H1 (cell line): Measurements from ENCODE around the gene PPP2R2B. TPM values are rescaled to one million over a fixed set of nuclear protein-coding genes. Genes with fewer than 3 reads are reported as not detected.

Source experiments
- CTCF ChIA-PET: fragments of 300-600 bp; sonication (Branson Sonifier 250); formaldehyde crosslinking; loops from one replicate; lab custom pipeline; 2021; ENCODE audit not compliant: partially characterized antibody; lab: Charles Lee
- POLR2A ChIA-PET: fragments of 300-600 bp; sonication (Branson Sonifier 250); formaldehyde crosslinking; loops from one replicate; lab custom pipeline; 2021; ENCODE audit warnings: inconsistent platforms; ENCODE audit not compliant: partially characterized antibody; lab: Charles Lee
- DNase-seq, 2 experiments: peaks; one replicate each; pipeline versions ENCODE4 v3.0.0 to v3.0.0-alpha.2; 2010 to 2022; ENCODE audit warnings: low spot score in 2 of 2, low read depth in 1 of 2, mixed read lengths in 1 of 2
- FAIRE-seq: peaks from 2 replicates; lab custom pipeline; 2011; peaks lifted over from hg19 to GRCh38; lab: Jason Lieb, UNC
- H2AFZ ChIP-seq: 2 replicates; pipeline ENCODE4 v1.8.1; 2012; ENCODE audit warnings: low read length, inconsistent platforms
- H2AK5ac ChIP-seq: 2 replicates; pipeline ENCODE4 v1.6.1; 2013; ENCODE audit warnings: low read depth, low read length
- H2BK120ac ChIP-seq: replicated peaks from 2 replicates; pipeline ENCODE3; 2013; ENCODE audit warnings: low read depth, low read length, inconsistent platforms
- H2BK12ac ChIP-seq: 2 replicates; pipeline ENCODE4 v1.6.1; 2013; ENCODE audit warnings: low read depth, low read length
- H2BK15ac ChIP-seq: 2 replicates; pipeline ENCODE4 v1.6.1; 2013; ENCODE audit warnings: low read length
- H2BK20ac ChIP-seq: 2 replicates; pipeline ENCODE4 v1.6.1; 2013; ENCODE audit warnings: low read length
- H2BK5ac ChIP-seq: 2 replicates; pipeline ENCODE4 v1.6.1; 2013; ENCODE audit warnings: low read depth, low read length
- H3K14ac ChIP-seq: 2 replicates; pipeline ENCODE4 v1.6.1; 2013; ENCODE audit warnings: inconsistent platforms; ENCODE audit not compliant: insufficient read length
- H3K18ac ChIP-seq: 2 replicates; pipeline ENCODE4 v1.6.1; 2013; ENCODE audit warnings: low read length; ENCODE audit errors: extremely low read depth
- H3K23ac ChIP-seq: 2 replicates; pipeline ENCODE4 v1.6.1; 2013; ENCODE audit warnings: inconsistent platforms; ENCODE audit not compliant: insufficient read length
- H3K23me2 ChIP-seq: 2 replicates; pipeline ENCODE4 v1.6.1; 2013; ENCODE audit warnings: low read depth, low read length
- H3K27ac ChIP-seq: 2 replicates; pipeline ENCODE4 v1.6.1; 2011; ENCODE audit warnings: low read depth, low read length, inconsistent platforms
- H3K27me3 ChIP-seq, 4 experiments: replicated peaks in 1 of 4; 1 replicate in 1 of 4; 2 replicates in 3 of 4; pipeline versions ENCODE4 v1.6.1 to v1.8.1; 2011 to 2013; ENCODE audit warnings: low read length in 3 of 4, mild to moderate bottlenecking in 3 of 4, inconsistent platforms in 2 of 4, mixed read lengths in 2 of 4, moderate library complexity in 1 of 4; ENCODE audit not compliant: control insufficient read depth in 3 of 4, insufficient read depth in 3 of 4; ENCODE audit errors: extremely low read depth in 1 of 4
- H3K36me3 ChIP-seq, 4 experiments: 2 replicates each; pipeline versions ENCODE4 v1.6.1 to v1.8.1; 2011 to 2013; ENCODE audit warnings: mild to moderate bottlenecking in 4 of 4, low read length in 3 of 4, moderate library complexity in 2 of 4, control low read depth in 1 of 4, inconsistent platforms in 1 of 4; ENCODE audit not compliant: insufficient read depth in 4 of 4, control insufficient read depth in 2 of 4
- H3K4ac ChIP-seq: replicated peaks from 2 replicates; pipeline ENCODE3; 2013; ENCODE audit warnings: low read length, low read depth, mixed read lengths, inconsistent platforms; ENCODE audit not compliant: insufficient read length
- H3K4me1 ChIP-seq, 4 experiments: replicated peaks in 1 of 4; 1 replicate in 1 of 4; 2 replicates in 3 of 4; pipeline versions ENCODE4 v1.6.1 to v1.8.1; 2011 to 2013; ENCODE audit warnings: low read length in 3 of 4, inconsistent platforms in 2 of 4, mixed read lengths in 1 of 4; ENCODE audit not compliant: insufficient read depth in 4 of 4, control insufficient read depth in 3 of 4
- H3K4me2 ChIP-seq, 2 experiments: 2 replicates each; pipeline versions ENCODE4 v1.6.1 to v1.8.1; 2011 to 2013; ENCODE audit warnings: low read depth in 2 of 2, low read length in 2 of 2, control low read depth in 1 of 2, inconsistent platforms in 1 of 2, mild to moderate bottlenecking in 1 of 2; ENCODE audit not compliant: insufficient read depth in 1 of 2
- H3K4me3 ChIP-seq, 4 experiments: fragments of 200-600, 300-600 bp in 1 of 4; sonication (generic), shearing (Covaris generic), sonication (Bioruptor Twin) in 1 of 4; 2 replicates each; pipeline versions ENCODE4 v1.5.1 to v1.8.1; 2011 to 2016; ENCODE audit warnings: low read length in 4 of 4, low read depth in 3 of 4, control low read depth in 2 of 4, inconsistent platforms in 2 of 4, mild to moderate bottlenecking in 2 of 4, mixed read lengths in 1 of 4, moderate library complexity in 1 of 4; ENCODE audit not compliant: insufficient read depth in 2 of 4; ENCODE audit errors: extremely low read depth in 1 of 4
- H3K56ac ChIP-seq: replicated peaks from 2 replicates; pipeline ENCODE3; 2013; ENCODE audit warnings: low read depth, mild to moderate bottlenecking, mixed read lengths, low read length, inconsistent platforms; ENCODE audit not compliant: insufficient read length
- H3K79me1 ChIP-seq: 2 replicates; pipeline ENCODE4 v1.6.1; 2013; ENCODE audit warnings: low read depth, low read length, control low read depth
- H3K79me2 ChIP-seq, 2 experiments: 2 replicates each; pipeline versions ENCODE4 v1.6.1 to v1.8.1; 2012 to 2013; ENCODE audit warnings: low read length in 2 of 2, mild to moderate bottlenecking in 2 of 2, inconsistent platforms in 1 of 2; ENCODE audit not compliant: insufficient read depth in 2 of 2, control insufficient read depth in 1 of 2
- H3K9ac ChIP-seq, 4 experiments: replicated peaks in 1 of 4; 1 replicate in 1 of 4; 2 replicates in 3 of 4; pipeline versions ENCODE4 v1.6.1 to v1.8.1; 2011 to 2013; ENCODE audit warnings: low read depth in 3 of 4, low read length in 3 of 4, control low read depth in 2 of 4, mild to moderate bottlenecking in 2 of 4, moderate library complexity in 2 of 4, inconsistent platforms in 1 of 4; ENCODE audit errors: extremely low read depth in 1 of 4
- H3K9me3 ChIP-seq, 2 experiments: 2 replicates each; pipeline versions ENCODE4 v1.6.1 to v1.8.1; 2012 to 2013; ENCODE audit warnings: mild to moderate bottlenecking in 2 of 2, moderate library complexity in 2 of 2, control low read depth in 1 of 2, inconsistent platforms in 1 of 2, low read depth in 1 of 2, low read length in 1 of 2, mixed read lengths in 1 of 2; ENCODE audit not compliant: insufficient read depth in 2 of 2
- H4K20me1 ChIP-seq, 2 experiments: replicated peaks in 1 of 2; 2 replicates each; pipeline versions ENCODE3 to v1.8.1; 2011 to 2013; ENCODE audit warnings: inconsistent platforms in 2 of 2, low read length in 2 of 2, mild to moderate bottlenecking in 1 of 2; ENCODE audit not compliant: insufficient read depth in 2 of 2, control insufficient read depth in 1 of 2
- H4K5ac ChIP-seq: 2 replicates; pipeline ENCODE4 v1.6.1; 2013; ENCODE audit warnings: low read length, low read depth, mixed read lengths, inconsistent platforms; ENCODE audit not compliant: insufficient read length
- H4K8ac ChIP-seq: 2 replicates; pipeline ENCODE4 v1.8.0; 2013; ENCODE audit warnings: mild to moderate bottlenecking, moderate library complexity, low read length, inconsistent platforms; ENCODE audit not compliant: insufficient read depth; ENCODE audit errors: extremely low read depth
- H4K91ac ChIP-seq: replicated peaks from 2 replicates; pipeline ENCODE3; 2013; ENCODE audit warnings: low read length, mixed read lengths, inconsistent platforms; ENCODE audit not compliant: insufficient read length
- BACH1 ChIP-seq: IDR thresholded peaks from 2 replicates; pipeline ENCODE4 v1.6.1; 2012; ENCODE audit warnings: low read length, improper control_type of control experiment
- GTF2F1 ChIP-seq: IDR thresholded peaks from 2 replicates; pipeline ENCODE4 v1.6.1; 2012; ENCODE audit warnings: low read depth, low read length, improper control_type of control experiment, borderline replicate concordance
- MAX ChIP-seq: IDR thresholded peaks from 2 replicates; pipeline ENCODE4 v1.6.1; 2012; ENCODE audit warnings: inconsistent platforms
- PHF8 ChIP-seq: fragments of 200-600 bp; sonication (generic); conservative IDR thresholded peaks from 2 replicates; pipeline ENCODE4 v1.7.1; 2012; ENCODE audit warnings: low read depth, mild to moderate bottlenecking, inconsistent platforms, low read length, moderate library complexity
- RNF2 ChIP-seq: fragments of 200-900, 300-1000 bp; sonication (generic); IDR thresholded peaks from 2 replicates; pipeline ENCODE4 v1.7.1; 2016; ENCODE audit warnings: borderline replicate concordance, low read depth, mild to moderate bottlenecking, antibody characterized with exemption, low read length; ENCODE audit not compliant: poor library complexity, severe bottlenecking; ENCODE audit errors: missing control alignments
- RXRA ChIP-seq: IDR thresholded peaks from 2 replicates; pipeline ENCODE4 v1.6.1; 2011; ENCODE audit warnings: low read depth, mild to moderate bottlenecking, low read length, moderate library complexity; ENCODE audit not compliant: insufficient read depth
- SP4 ChIP-seq: IDR thresholded peaks from 2 replicates; pipeline ENCODE4 v1.6.1; 2012; ENCODE audit warnings: low read length, inconsistent platforms
- TAF1 ChIP-seq: IDR thresholded peaks from 2 replicates; pipeline ENCODE4 v1.6.1; 2011; ENCODE audit warnings: mild to moderate bottlenecking, low read depth, low read length
- TCF12 ChIP-seq: IDR thresholded peaks from 2 replicates; pipeline ENCODE4 v1.6.1; 2011; ENCODE audit warnings: low read depth, mild to moderate bottlenecking, low read length
- YY1 ChIP-seq: IDR thresholded peaks from 2 replicates; pipeline ENCODE4 v1.6.1; 2011; ENCODE audit warnings: low read depth, mild to moderate bottlenecking, low read length
- WGBS, 2 experiments: shearing (Covaris generic) in 1 of 2; methylation state at CpG; one replicate each; pipeline versions ENCODE4 v1.1.6 to v1.1.7; 2013 to 2015; ENCODE audit warnings: low lambda C conversion rate in 2 of 2, mixed read lengths in 2 of 2, inconsistent platforms in 1 of 2, low coverage in 1 of 2, missing lambda C conversion rate in 1 of 2; ENCODE audit not compliant: insufficient replicate concordance in 2 of 2, insufficient coverage in 1 of 2, insufficient read length in 1 of 2; ENCODE audit errors: extremely low coverage in 1 of 2, missing lambda C conversion rate in 1 of 2; 5-methylcytosine and 5-hydroxymethylcytosine counted together
- polyA plus RNA-seq, 7 experiments: library from polyadenylated mRNA; depleted of rRNA in 3 of 7; stranded (reverse) in 5 of 7; unstranded in 2 of 7; fragments of >200 nt in 5 of 7; fragments of 200-250 nt in 2 of 7; gene quantifications; 1 replicate in 5 of 7; 2 replicates in 1 of 7; 4 replicates in 1 of 7; pipeline versions ENCODE4 v1.2.1 to v1.2.3, GENCODE V29; 2011 to 2013; ENCODE audit warnings: missing spikeins in 2 of 7, mixed read lengths in 2 of 7
- total RNA-seq: library from RNA; stranded (reverse); fragmentation: NEBNext Ultra II Directional; extraction: Animal tissue kit (Norgen Biotek cat#: 25700); gene quantifications from 2 replicates; pipeline ENCODE4 v1.2.1, GENCODE V29; 2021

PPP2R2B gene
- total and polyA plus RNA-seq, 2 of the 8 experiments (the other 6 are each of a cell fraction or from before 2014, with no cell fraction given), result 21.1 to 37.1 TPM

GRCh38 chr5:146794326-146795029 is 84.1 kb downstream of the PPP2R2B start:
- 80% methylated on average over 1 of the region's 1 CpG; no CpG with 5 or more reads in 1 of the 2 experiments for WGBS, 2 experiments
- H3K9me3 ChIP-seq, result no peaks in the 10 kb centered on the region
- H3K36me3 ChIP-seq, result no peaks in the 10 kb centered on the region
- H3K4me2 ChIP-seq, result no peak overlapping the region
- no peak overlapping the region for H4K8ac ChIP-seq
- H3K27ac ChIP-seq, result no peak overlapping the region
- H2BK5ac ChIP-seq, result no peak overlapping the region
- ChIA-PET CTCF (interaction anchor here (0.8 to 1.2 kb wide), 3 partner anchors 55 to 114 kb away, joined by 3 to 5 read pairs (median 4); no protein-coding TSS in a partner anchor), POLR2A (no interaction called here)
- no peaks in the 10 kb centered on the region for H4K20me1 ChIP-seq
- H4K91ac ChIP-seq, result no peak overlapping the region
- H3K23me2 ChIP-seq, result no peaks in the 10 kb centered on the region
- no peak overlapping the region for H3K4ac ChIP-seq
- no peak overlapping the region for H4K5ac ChIP-seq
- no peak overlapping the region for H3K56ac ChIP-seq
- DNase-seq (no peak), FAIRE-seq (no peak)
- no peak overlapping the region for H3K18ac ChIP-seq
- peaks cover 2 to 26% (median 23%) of the 10 kb centered on the region in 4 experiments; a peak in 5 of 7 replicates for H3K4me1 ChIP-seq
- H2BK15ac ChIP-seq, result no peak overlapping the region
- H2BK12ac ChIP-seq, result no peak overlapping the region
- H3K14ac ChIP-seq, result no peak overlapping the region
- no peak for TF ChIP-seq SP4
- no peak for TF ChIP-seq RXRA
- TF ChIP-seq RNF2, result no peak
- no peak for TF ChIP-seq MAX
- no peak for TF ChIP-seq PHF8
- no peak for TF ChIP-seq TAF1
- no peak for TF ChIP-seq GTF2F1
- no peak for TF ChIP-seq TCF12
- no peak for TF ChIP-seq YY1
- no peak for TF ChIP-seq BACH1
- no peaks in the 10 kb centered on the region for H3K79me1 ChIP-seq
- no peak overlapping the region for H2AFZ ChIP-seq
- H3K23ac ChIP-seq, result no peak overlapping the region
- no peak overlapping the region for H2AK5ac ChIP-seq
- H3K79me2 ChIP-seq, result peaks cover 0 to 5% of the 10 kb centered on the region in 2 experiments; a peak in 2 of 4 replicates
- no peak overlapping the region for H2BK20ac ChIP-seq
- no peak overlapping the region for H3K4me3 ChIP-seq
- H3K9ac ChIP-seq, result no peak overlapping the region
- H2BK120ac ChIP-seq, result no peak overlapping the region
- H3K27me3 ChIP-seq, result no peaks in the 10 kb centered on the region
